CD14-positive monocyte (primary cell): ENCODE data around the gene DNMT3A. TPM values are rescaled to one million over a fixed set of nuclear protein-coding genes. Genes with fewer than 3 reads are reported as not detected.

Source experiments
- DNase-seq, 3 donors: peaks; one replicate each; pipeline ENCODE4 v3.0.0-alpha.2; 2011 to 2022
- H2AFZ ChIP-seq: 2 replicates; pipeline ENCODE4 v1.6.0; 2012; ENCODE audit warnings: mild to moderate bottlenecking, low read depth, low read length, inconsistent platforms; ENCODE audit not compliant: insufficient read depth, poor library complexity, severe bottlenecking
- H3K27ac ChIP-seq, 2 donors: 1 replicate in 1 of 2; 2 replicates in 1 of 2; pipeline ENCODE4 v1.5.1; 2012 to 2013; ENCODE audit warnings: low read length in 2 of 2, control low read depth in 1 of 2, inconsistent platforms in 1 of 2, low read depth in 1 of 2, mild to moderate bottlenecking in 1 of 2
- H3K27me3 ChIP-seq, 2 donors: one replicate each; pipeline versions ENCODE4 v1.6.0 to v1.6.1; 2011 to 2013; ENCODE audit warnings: low read length in 2 of 2; ENCODE audit not compliant: control insufficient read depth in 2 of 2, insufficient read depth in 2 of 2
- H3K36me3 ChIP-seq, 2 donors: replicated peaks in 1 of 2; 1 replicate in 1 of 2; 2 replicates in 1 of 2; pipeline versions ENCODE4 v1.5.1 to v1.6.1; 2012 to 2013; ENCODE audit warnings: low read length in 2 of 2, control low read depth in 1 of 2, inconsistent platforms in 1 of 2, mild to moderate bottlenecking in 1 of 2; ENCODE audit not compliant: insufficient read depth in 2 of 2, control insufficient read depth in 1 of 2
- H3K4me1 ChIP-seq, 2 donors: 1 replicate in 1 of 2; 2 replicates in 1 of 2; pipeline versions ENCODE4 v1.5.1 to v1.6.1; 2012 to 2013; ENCODE audit warnings: low read length in 2 of 2, control low read depth in 1 of 2, inconsistent platforms in 1 of 2, mild to moderate bottlenecking in 1 of 2, moderate library complexity in 1 of 2; ENCODE audit not compliant: insufficient read depth in 2 of 2, control insufficient read depth in 1 of 2
- H3K4me2 ChIP-seq: replicated peaks from 2 replicates; pipeline ENCODE3; 2012; ENCODE audit warnings: low read length, moderate library complexity, mild to moderate bottlenecking; ENCODE audit not compliant: poor library complexity, severe bottlenecking; ENCODE audit errors: extremely low read depth
- H3K4me3 ChIP-seq, 3 experiments: fragments of 200-600 bp in 1 of 3; sonication (generic) in 1 of 3; replicated peaks in 1 of 3; 1 replicate in 2 of 3; 2 replicates in 1 of 3; pipeline ENCODE4 v1.5.1; 2011 to 2013; ENCODE audit warnings: low read length in 3 of 3, mild to moderate bottlenecking in 3 of 3, control low read depth in 2 of 3, low read depth in 2 of 3, inconsistent platforms in 1 of 3, moderate library complexity in 1 of 3
- H3K79me2 ChIP-seq: 2 replicates; pipeline ENCODE4 v1.6.0; 2012; ENCODE audit warnings: mild to moderate bottlenecking, control low read depth, inconsistent platforms, low read length, moderate library complexity; ENCODE audit not compliant: insufficient read depth
- H3K9ac ChIP-seq: 2 replicates; pipeline ENCODE4 v1.6.0; 2017; ENCODE audit warnings: low read length, mild to moderate bottlenecking; ENCODE audit not compliant: insufficient read depth, poor library complexity, severe bottlenecking
- H3K9me3 ChIP-seq, 2 donors: replicated peaks in 1 of 2; 1 replicate in 1 of 2; 2 replicates in 1 of 2; pipeline versions ENCODE4 v1.5.1 to v1.6.1; 2012 to 2013; ENCODE audit warnings: low read length in 2 of 2, control low read depth in 1 of 2; ENCODE audit not compliant: control insufficient read depth in 1 of 2, insufficient read depth in 1 of 2
- H4K20me1 ChIP-seq: 2 replicates; pipeline ENCODE4 v1.6.0; 2012; ENCODE audit warnings: mild to moderate bottlenecking, low read length, control low read depth, moderate library complexity; ENCODE audit not compliant: insufficient read depth
- H3K27ac Mint-ChIP-seq, 7 donors: one replicate each; pipeline ENCODE4 v1.8.0; 2020; ENCODE audit warnings: mild to moderate bottlenecking in 7 of 7, mixed read lengths in 7 of 7, moderate library complexity in 6 of 7, inconsistent platforms in 2 of 7
- H3K27me3 Mint-ChIP-seq, 3 donors: one replicate each; pipeline ENCODE4 v1.8.0; 2021 to 2022; ENCODE audit warnings: low read depth in 3 of 3, mild to moderate bottlenecking in 3 of 3, mixed read lengths in 3 of 3, moderate library complexity in 3 of 3, inconsistent platforms in 1 of 3
- H3K36me3 Mint-ChIP-seq, 2 donors: one replicate each; pipeline ENCODE4 v1.8.0; 2020; ENCODE audit warnings: mixed read lengths in 2 of 2, inconsistent platforms in 1 of 2, mild to moderate bottlenecking in 1 of 2
- H3K4me1 Mint-ChIP-seq: one replicate; pipeline ENCODE4 v1.8.0; 2020; ENCODE audit warnings: mild to moderate bottlenecking, mixed read lengths
- H3K4me3 Mint-ChIP-seq, 2 donors: one replicate each; pipeline ENCODE4 v1.8.0; 2020; ENCODE audit warnings: mild to moderate bottlenecking in 2 of 2, mixed read lengths in 2 of 2, moderate library complexity in 1 of 2
- H3K9me3 Mint-ChIP-seq, 7 donors: one replicate each; pipeline ENCODE4 v1.8.0; 2020 to 2022; ENCODE audit warnings: mixed read lengths in 7 of 7, mild to moderate bottlenecking in 6 of 7, moderate library complexity in 6 of 7, inconsistent platforms in 2 of 7
- CTCF ChIP-seq: fragments of 200-600 bp; IDR thresholded peaks from one replicate; pipeline ENCODE4 v1.8.0; 2022; ENCODE audit warnings: antibody characterized with exemption, mild to moderate bottlenecking
- WGBS: methylation state at CpG from one replicate; pipeline ENCODE4 v1.1.5; 2013; ENCODE audit warnings: missing lambda C conversion rate; ENCODE audit not compliant: insufficient coverage; 5-methylcytosine and 5-hydroxymethylcytosine counted together
- intact Hi-C, 2 donors: fragments of 100-400 bp; cut with micrococcal nuclease; formaldehyde crosslinking; loops; one replicate each; pipeline versions ENCODE4 v1.15.0 to v1.15.1; 2023
- polyA plus RNA-seq, 3 donors: library from polyadenylated mRNA; depleted of rRNA in 1 of 3; unstranded in 2 of 3; stranded (reverse) in 1 of 3; fragments of 300-500 nt in 2 of 3; fragments of >200 nt in 1 of 3; fragmentation: Illumina TruSeq in 2 of 3; gene quantifications; 1 replicate in 2 of 3; 2 replicates in 1 of 3; pipeline ENCODE4 v1.2.3, GENCODE V29; 2012 to 2021

The DNMT3A gene
- polyA plus RNA-seq, 3 donors, result 1.7 to 7.9 (median 2.7) TPM

GRCh38 chr2:25355270-25355669 lies 13.5 kb upstream of the DNMT3A start:
- peaks cover 11 to 14% (median 13%) of the 10 kb centered on the region in 3 donors for H3K27me3 Mint-ChIP-seq
- H3K9me3 ChIP-seq, result peaks cover 0 to 2% of the 10 kb centered on the region in 2 donors
- H3K27ac Mint-ChIP-seq, result no peak overlapping the region
- no peak overlapping the region for H3K9ac ChIP-seq
- H3K36me3 ChIP-seq, result no peaks in the 10 kb centered on the region
- H3K27ac ChIP-seq, result no peak overlapping the region
- peak overlapping the region; percentile 6 for H2AFZ ChIP-seq
- no peaks in the 10 kb centered on the region for H4K20me1 ChIP-seq
- TF ChIP-seq CTCF, result no peak
- peaks cover 6% of the 10 kb centered on the region for H3K4me1 Mint-ChIP-seq
- intact Hi-C loops, result no loop called here
- no peak overlapping the region for H3K4me3 Mint-ChIP-seq
- no peak overlapping the region for H3K4me2 ChIP-seq
- H3K4me1 ChIP-seq, result peaks cover 0 to under 1% of the 10 kb centered on the region in 2 donors
- WGBS, result 87% methylated on average over 2 of the region's 8 CpGs
- H3K4me3 ChIP-seq, result no peak overlapping the region
- no peaks in the 10 kb centered on the region for H3K79me2 ChIP-seq
- H3K36me3 Mint-ChIP-seq, result no peaks in the 10 kb centered on the region
- H3K27me3 ChIP-seq, result no peaks in the 10 kb centered on the region
- DNase-seq, result no peak
- peaks cover 3 to 8% (median 5%) of the 10 kb centered on the region in 7 donors for H3K9me3 Mint-ChIP-seq

GRCh38 chr2:25354116-25354515 lies 12.4 kb upstream of the DNMT3A start:
- intact Hi-C loops, result no loop called here
- H3K9me3 ChIP-seq, result peaks cover 0 to 7% of the 10 kb centered on the region in 2 donors
- DNase-seq, result no peak
- H3K79me2 ChIP-seq, result no peaks in the 10 kb centered on the region
- no peak overlapping the region for H2AFZ ChIP-seq
- Mint-ChIP-seq H3K36me3 (no peaks in the 10 kb centered on the region), H3K27ac (no peak overlapping the region), H3K27me3 (peaks cover 11 to 17% (median 15%) of the 10 kb centered on the region in 3 donors), H3K4me1 (peaks cover 17% of the 10 kb centered on the region), H3K4me3 (no peak overlapping the region), H3K9me3 (peaks cover 5 to 13% (median 10%) of the 10 kb centered on the region in 7 donors)
- H3K4me3 ChIP-seq, result no peak overlapping the region
- no peaks in the 10 kb centered on the region for H3K36me3 ChIP-seq
- no peak for TF ChIP-seq CTCF
- no peak overlapping the region for H3K9ac ChIP-seq
- no peak overlapping the region for H3K27ac ChIP-seq
- 95% methylated on average over 2 of the region's 6 CpGs for WGBS
- H4K20me1 ChIP-seq, result no peaks in the 10 kb centered on the region
- no peak overlapping the region for H3K4me2 ChIP-seq
- H3K4me1 ChIP-seq, result peaks cover 10 to 11% of the 10 kb centered on the region in 2 donors
- H3K27me3 ChIP-seq, result no peaks in the 10 kb centered on the region
